A549 (cell line): ENCODE data around the gene CNTFR.

ENCODE experiments used
- CEBPB ChIP-seq, 2 experiments: fragments of >200 bp in 1 of 2; sonication (Bioruptor Twin) in 1 of 2; formaldehyde crosslinking in 1 of 2; IDR thresholded peaks; 2 replicates each; pipeline ENCODE4 v1.6.1; 2012 to 2016
- EP300 ChIP-seq, 2 experiments: fragments of >200 bp; sonication (Bioruptor Twin); formaldehyde crosslinking; IDR thresholded peaks; 2 replicates in 1 of 2; 3 replicates in 1 of 2; pipeline ENCODE4 v1.6.1; 2016 to 2017
- POLR2A ChIP-seq: IDR thresholded peaks from 2 replicates; pipeline ENCODE4 v1.6.1; 2012; ENCODE audit warnings: mild to moderate bottlenecking, low read length
- SREBF2 ChIP-seq: fragments of 450-650 bp; IDR thresholded peaks from 2 replicates; pipeline ENCODE4 v1.6.1; 2014; ENCODE audit warnings: mild to moderate bottlenecking, moderate library complexity
- TF ChIP-seq, protein P1 (sequence below): fragments of >200 bp; sonication (Bioruptor Twin); formaldehyde crosslinking; IDR thresholded peaks from 3 replicates; pipeline ENCODE4 v1.5.1; 2016
- TF ChIP-seq, protein P2 (sequence below): fragments of 450-650 bp; IDR thresholded peaks from 2 replicates; pipeline ENCODE4 v1.6.1; 2014; ENCODE audit warnings: antibody characterized with exemption
- TF ChIP-seq, protein P3 (sequence below): fragments of 150-350 bp; IDR thresholded peaks from 2 replicates; pipeline ENCODE4 v1.6.1; 2014; ENCODE audit warnings: low read depth, mild to moderate bottlenecking, low read length
- TF ChIP-seq, protein P4 (sequence below): IDR thresholded peaks from 2 replicates; pipeline ENCODE4 v1.6.1; 2012

DNA sequence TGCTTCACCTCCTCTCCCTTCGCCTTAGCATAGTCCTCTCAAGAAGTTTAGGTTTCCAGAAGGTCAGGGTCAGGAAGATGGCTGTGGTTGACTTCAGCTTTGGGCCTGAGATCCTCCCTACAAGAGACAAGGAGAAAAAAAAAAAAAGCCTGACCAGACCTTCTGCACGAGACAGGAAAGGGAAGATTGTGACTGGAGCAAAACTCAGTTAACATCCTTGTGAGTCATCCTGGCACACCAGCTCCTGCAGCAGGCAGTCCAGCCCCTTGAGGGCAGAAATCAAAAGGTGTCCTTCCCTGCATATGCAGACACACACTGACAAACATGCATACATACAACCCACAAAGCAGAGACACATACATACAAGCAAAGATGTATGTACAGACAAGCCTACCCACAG lies 48.7 kb downstream of the CNTFR start:
- TF ChIP-seq CEBPB (IDR thresholded peaks at IDR 0.05) (no peak), EP300 (IDR thresholded peaks at IDR 0.05) (no peak), POLR2A (no peak), SREBF2 (no peak)
- TF ChIP-seq, protein P1, sequence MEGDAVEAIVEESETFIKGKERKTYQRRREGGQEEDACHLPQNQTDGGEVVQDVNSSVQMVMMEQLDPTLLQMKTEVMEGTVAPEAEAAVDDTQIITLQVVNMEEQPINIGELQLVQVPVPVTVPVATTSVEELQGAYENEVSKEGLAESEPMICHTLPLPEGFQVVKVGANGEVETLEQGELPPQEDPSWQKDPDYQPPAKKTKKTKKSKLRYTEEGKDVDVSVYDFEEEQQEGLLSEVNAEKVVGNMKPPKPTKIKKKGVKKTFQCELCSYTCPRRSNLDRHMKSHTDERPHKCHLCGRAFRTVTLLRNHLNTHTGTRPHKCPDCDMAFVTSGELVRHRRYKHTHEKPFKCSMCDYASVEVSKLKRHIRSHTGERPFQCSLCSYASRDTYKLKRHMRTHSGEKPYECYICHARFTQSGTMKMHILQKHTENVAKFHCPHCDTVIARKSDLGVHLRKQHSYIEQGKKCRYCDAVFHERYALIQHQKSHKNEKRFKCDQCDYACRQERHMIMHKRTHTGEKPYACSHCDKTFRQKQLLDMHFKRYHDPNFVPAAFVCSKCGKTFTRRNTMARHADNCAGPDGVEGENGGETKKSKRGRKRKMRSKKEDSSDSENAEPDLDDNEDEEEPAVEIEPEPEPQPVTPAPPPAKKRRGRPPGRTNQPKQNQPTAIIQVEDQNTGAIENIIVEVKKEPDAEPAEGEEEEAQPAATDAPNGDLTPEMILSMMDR, result no peak
- TF ChIP-seq, protein P2, sequence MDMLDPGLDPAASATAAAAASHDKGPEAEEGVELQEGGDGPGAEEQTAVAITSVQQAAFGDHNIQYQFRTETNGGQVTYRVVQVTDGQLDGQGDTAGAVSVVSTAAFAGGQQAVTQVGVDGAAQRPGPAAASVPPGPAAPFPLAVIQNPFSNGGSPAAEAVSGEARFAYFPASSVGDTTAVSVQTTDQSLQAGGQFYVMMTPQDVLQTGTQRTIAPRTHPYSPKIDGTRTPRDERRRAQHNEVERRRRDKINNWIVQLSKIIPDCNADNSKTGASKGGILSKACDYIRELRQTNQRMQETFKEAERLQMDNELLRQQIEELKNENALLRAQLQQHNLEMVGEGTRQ, result no peak
- TF ChIP-seq, protein P3, sequence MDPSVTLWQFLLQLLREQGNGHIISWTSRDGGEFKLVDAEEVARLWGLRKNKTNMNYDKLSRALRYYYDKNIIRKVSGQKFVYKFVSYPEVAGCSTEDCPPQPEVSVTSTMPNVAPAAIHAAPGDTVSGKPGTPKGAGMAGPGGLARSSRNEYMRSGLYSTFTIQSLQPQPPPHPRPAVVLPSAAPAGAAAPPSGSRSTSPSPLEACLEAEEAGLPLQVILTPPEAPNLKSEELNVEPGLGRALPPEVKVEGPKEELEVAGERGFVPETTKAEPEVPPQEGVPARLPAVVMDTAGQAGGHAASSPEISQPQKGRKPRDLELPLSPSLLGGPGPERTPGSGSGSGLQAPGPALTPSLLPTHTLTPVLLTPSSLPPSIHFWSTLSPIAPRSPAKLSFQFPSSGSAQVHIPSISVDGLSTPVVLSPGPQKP, result no peak
- TF ChIP-seq, protein P4, sequence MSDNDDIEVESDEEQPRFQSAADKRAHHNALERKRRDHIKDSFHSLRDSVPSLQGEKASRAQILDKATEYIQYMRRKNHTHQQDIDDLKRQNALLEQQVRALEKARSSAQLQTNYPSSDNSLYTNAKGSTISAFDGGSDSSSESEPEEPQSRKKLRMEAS, result no peak
